Measurements from ENCODE around the gene MEI1.
"Not testable (repeated sequence)": the region's sequence is repeated elsewhere in the genome, so short reads cannot be mapped to it uniquely, and the experiment has no call there.

Gene MEI1

GRCh38 chr22:41681616-41682015, 17.7 kb upstream of the MEI1 start:
- DNase-seq (ENCODE audit: low read depth), result no peak

- DNase-seq (ENCODE audit: low read depth), result peak; percentile 73
Observed at GRCh38 chr22:41682033-41682807, 17.1 kb upstream of the MEI1 start.

GRCh38 chr22:41683052-41683451, 16.3 kb upstream of the MEI1 start:
- no peak for DNase-seq (ENCODE audit: low read depth)

- DNase-seq (ENCODE audit: low read depth), result no peak
Observed at GRCh38 chr22:41683616-41684015, 15.7 kb upstream of the MEI1 start.

GRCh38 chr22:41684194-41684593, 15.1 kb upstream of the MEI1 start:
- no peak for DNase-seq (ENCODE audit: low read depth)

GRCh38 chr22:41686890-41687289, 12.4 kb upstream of the MEI1 start:
- not testable (repeated sequence) for DNase-seq (ENCODE audit: low read depth)

GRCh38 chr22:41687901-41688364, 11.4 kb upstream of the MEI1 start:
- DNase-seq (ENCODE audit: low read depth), result no peak

GRCh38 chr22:41688365-41689211, 10.7 kb upstream of the MEI1 start, which contains the start of gene SNU13:
SNU13 (minus strand) TSS chr22:41688867; CDS start chr22:41688796, 71 bp downstream.
- peak; percentile 87 for DNase-seq (ENCODE audit: low read depth)

GRCh38 chr22:41690476-41690875, 8.8 kb upstream of the MEI1 start:
- DNase-seq (ENCODE audit: low read depth), result no peak

- no peak for DNase-seq (ENCODE audit: low read depth)
Observed at GRCh38 chr22:41695211-41695610, 4.1 kb upstream of the MEI1 start.

- DNase-seq (ENCODE audit: low read depth), result no peak
Observed at GRCh38 chr22:41696703-41697102, 2.6 kb upstream of the MEI1 start.

GRCh38 chr22:41697126-41697775, 2.1 kb upstream of the MEI1 start:
- peak; percentile 97 for DNase-seq (ENCODE audit: low read depth)

GRCh38 chr22:41700108-41700364, 733 bp downstream of the MEI1 start:
- no peak for DNase-seq (ENCODE audit: low read depth)

GRCh38 chr22:41702763-41703162, 3.5 kb downstream of the MEI1 start:
- DNase-seq (ENCODE audit: low read depth), result no peak

GRCh38 chr22:41709341-41709740, 10.0 kb downstream of the MEI1 start:
- no peak for DNase-seq (ENCODE audit: low read depth)

- no peak for DNase-seq (ENCODE audit: low read depth)
Observed at GRCh38 chr22:41713004-41713403, 13.7 kb downstream of the MEI1 start.

- no peak for DNase-seq (ENCODE audit: low read depth)
Observed at GRCh38 chr22:41722496-41722895, 23.2 kb downstream of the MEI1 start.

- DNase-seq (ENCODE audit: low read depth), result no peak
Observed at GRCh38 chr22:41725510-41726110, 26.3 kb downstream of the MEI1 start.

GRCh38 chr22:41731609-41732008, 32.3 kb downstream of the MEI1 start:
- DNase-seq (ENCODE audit: low read depth), result no peak

GRCh38 chr22:41732096-41732772, 32.9 kb downstream of the MEI1 start:
- DNase-seq (ENCODE audit: low read depth), result no peak

GRCh38 chr22:41733241-41733640, 33.9 kb downstream of the MEI1 start:
- not testable (repeated sequence) for DNase-seq (ENCODE audit: low read depth)

GRCh38 chr22:41739576-41739975, 40.3 kb downstream of the MEI1 start:
- no peak for DNase-seq (ENCODE audit: low read depth)
